Adipocyte (in vitro differentiated cells): ENCODE data around the gene HSPA14.
"Not testable (repeated sequence)": the region's sequence is repeated elsewhere in the genome, so short reads cannot be mapped to it uniquely, and the experiment has no call there.

Experiments used
- DNase-seq: peaks from one replicate; pipeline ENCODE4 v3.0.0-alpha.2; 2015; ENCODE audit warnings: low read depth
- H3K27me3 ChIP-seq: replicated peaks from 2 replicates; pipeline ENCODE4 v1.7.0; 2013; ENCODE audit warnings: mild to moderate bottlenecking, low read length, moderate library complexity; ENCODE audit not compliant: control insufficient read depth, insufficient read depth
- H3K36me3 ChIP-seq: 2 replicates; pipeline ENCODE4 v1.7.0; 2013; ENCODE audit warnings: low read length, mild to moderate bottlenecking, moderate library complexity; ENCODE audit not compliant: control insufficient read depth, insufficient read depth, severe bottlenecking
- H3K4me1 ChIP-seq: 2 replicates; pipeline ENCODE4 v1.7.0; 2013; ENCODE audit warnings: mild to moderate bottlenecking, low read length, moderate library complexity; ENCODE audit not compliant: control insufficient read depth, insufficient read depth
- H3K4me3 ChIP-seq: 2 replicates; pipeline ENCODE4 v1.7.0; 2013; ENCODE audit warnings: mild to moderate bottlenecking, low read length, moderate library complexity
- H3K9ac ChIP-seq: 2 replicates; pipeline ENCODE4 v1.7.0; 2013; ENCODE audit warnings: mild to moderate bottlenecking, low read length, moderate library complexity
- H3K9me3 ChIP-seq: 2 replicates; pipeline ENCODE4 v1.7.0; 2013; ENCODE audit warnings: mild to moderate bottlenecking, low read length, moderate library complexity; ENCODE audit not compliant: control insufficient read depth

Gene HSPA14

GRCh38 chr10:14904864-14905263 lies 66.8 kb downstream of the HSPA14 start:
- no peak overlapping the region for H3K9ac ChIP-seq
- no peak for DNase-seq
- H3K36me3 ChIP-seq: peaks cover 53% of the 10 kb centered on the region
- H3K27me3 ChIP-seq: no peaks in the 10 kb centered on the region
- H3K9me3 ChIP-seq: peaks cover 8% of the 10 kb centered on the region
- H3K4me3 ChIP-seq: no peak overlapping the region
- H3K4me1 ChIP-seq: no peaks in the 10 kb centered on the region

- no peak overlapping the region for H3K4me3 ChIP-seq
- H3K36me3 ChIP-seq: peaks cover 63% of the 10 kb centered on the region
- no peaks in the 10 kb centered on the region for H3K4me1 ChIP-seq
- peaks cover 8% of the 10 kb centered on the region for H3K9me3 ChIP-seq
- H3K27me3 ChIP-seq: no peaks in the 10 kb centered on the region
- H3K9ac ChIP-seq: no peak overlapping the region
- DNase-seq: no peak
Measured at GRCh38 chr10:14905890-14906289, 67.8 kb downstream of the HSPA14 start.

GRCh38 chr10:14906765-14907164 lies 68.7 kb downstream of the HSPA14 start:
- peaks cover 69% of the 10 kb centered on the region for H3K36me3 ChIP-seq
- peaks cover 8% of the 10 kb centered on the region for H3K9me3 ChIP-seq
- H3K4me3 ChIP-seq: no peak overlapping the region
- H3K27me3 ChIP-seq: no peaks in the 10 kb centered on the region
- no peak overlapping the region for H3K9ac ChIP-seq
- no peak for DNase-seq
- no peaks in the 10 kb centered on the region for H3K4me1 ChIP-seq

- peaks cover 67% of the 10 kb centered on the region for H3K36me3 ChIP-seq
- not testable (repeated sequence) for DNase-seq, H3K4me1 ChIP-seq, H3K9ac ChIP-seq, H3K4me3 ChIP-seq, H3K9me3 ChIP-seq, H3K27me3 ChIP-seq
Measured at GRCh38 chr10:14907591-14907990, 69.5 kb downstream of the HSPA14 start.

- no peaks in the 10 kb centered on the region for H3K27me3 ChIP-seq
- no peaks in the 10 kb centered on the region for H3K4me1 ChIP-seq
- no peak overlapping the region for H3K4me3 ChIP-seq
- no peak for DNase-seq
- peaks cover 78% of the 10 kb centered on the region for H3K36me3 ChIP-seq
- no peak overlapping the region for H3K9ac ChIP-seq
- H3K9me3 ChIP-seq: peaks cover 8% of the 10 kb centered on the region
Measured at GRCh38 chr10:14909101-14909500, 71.0 kb downstream of the HSPA14 start.

GRCh38 chr10:14910953-14911352 lies 72.8 kb downstream of the HSPA14 start:
- no peaks in the 10 kb centered on the region for H3K27me3 ChIP-seq
- no peak for DNase-seq
- peaks cover 77% of the 10 kb centered on the region for H3K36me3 ChIP-seq
- peaks cover 4% of the 10 kb centered on the region for H3K4me1 ChIP-seq
- no peak overlapping the region for H3K9ac ChIP-seq
- H3K4me3 ChIP-seq: no peak overlapping the region
- H3K9me3 ChIP-seq: peaks cover 8% of the 10 kb centered on the region

- Histone ChIP-seq H3K36me3 (peaks cover 74% of the 10 kb centered on the region), H3K4me1 (peaks cover 4% of the 10 kb centered on the region), H3K9me3 (peaks cover 12% of the 10 kb centered on the region), H3K27me3 (no peaks in the 10 kb centered on the region), H3K4me3 (no peak overlapping the region), H3K9ac (no peak overlapping the region)
- no peak for DNase-seq
Measured at GRCh38 chr10:14911801-14912200, 73.7 kb downstream of the HSPA14 start.

GRCh38 chr10:14916600-14916999 lies 78.5 kb downstream of the HSPA14 start:
- peaks cover 76% of the 10 kb centered on the region for H3K36me3 ChIP-seq
- no peak for DNase-seq
- no peak overlapping the region for H3K4me3 ChIP-seq
- peaks cover 18% of the 10 kb centered on the region for H3K9me3 ChIP-seq
- H3K27me3 ChIP-seq: no peaks in the 10 kb centered on the region
- no peak overlapping the region for H3K9ac ChIP-seq
- peaks cover 4% of the 10 kb centered on the region for H3K4me1 ChIP-seq

- peaks cover 80% of the 10 kb centered on the region for H3K36me3 ChIP-seq
- H3K4me1 ChIP-seq: peaks cover 4% of the 10 kb centered on the region
- H3K27me3 ChIP-seq: no peaks in the 10 kb centered on the region
- H3K4me3 ChIP-seq: no peak overlapping the region
- peaks cover 18% of the 10 kb centered on the region for H3K9me3 ChIP-seq
- DNase-seq: no peak
- H3K9ac ChIP-seq: no peak overlapping the region
Measured at GRCh38 chr10:14917827-14918226, 79.7 kb downstream of the HSPA14 start.

- DNase-seq: no peak
Measured at GRCh38 chr10:14918964-14919363, 80.9 kb downstream of the HSPA14 start.

More at GRCh38 chr10:14918964-14919363, 80.9 kb downstream of the HSPA14 start:
- Histone ChIP-seq H3K4me1 (peaks cover 4% of the 10 kb centered on the region), H3K9me3 (peaks cover 18% of the 10 kb centered on the region), H3K36me3 (peaks cover 79% of the 10 kb centered on the region), H3K27me3 (no peaks in the 10 kb centered on the region), H3K9ac (no peak overlapping the region), H3K4me3 (no peak overlapping the region)
